GM18526 (cell line): ENCODE data around the gene EVL.

Source experiments
- POLR2A ChIP-seq: IDR thresholded peaks from 3 replicates; pipeline ENCODE4 v1.6.1; 2011; ENCODE audit not compliant: insufficient read length; ENCODE audit errors: extremely low read depth

The EVL gene, protein sequence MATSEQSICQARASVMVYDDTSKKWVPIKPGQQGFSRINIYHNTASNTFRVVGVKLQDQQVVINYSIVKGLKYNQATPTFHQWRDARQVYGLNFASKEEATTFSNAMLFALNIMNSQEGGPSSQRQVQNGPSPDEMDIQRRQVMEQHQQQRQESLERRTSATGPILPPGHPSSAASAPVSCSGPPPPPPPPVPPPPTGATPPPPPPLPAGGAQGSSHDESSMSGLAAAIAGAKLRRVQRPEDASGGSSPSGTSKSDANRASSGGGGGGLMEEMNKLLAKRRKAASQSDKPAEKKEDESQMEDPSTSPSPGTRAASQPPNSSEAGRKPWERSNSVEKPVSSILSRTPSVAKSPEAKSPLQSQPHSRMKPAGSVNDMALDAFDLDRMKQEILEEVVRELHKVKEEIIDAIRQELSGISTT

DNA sequence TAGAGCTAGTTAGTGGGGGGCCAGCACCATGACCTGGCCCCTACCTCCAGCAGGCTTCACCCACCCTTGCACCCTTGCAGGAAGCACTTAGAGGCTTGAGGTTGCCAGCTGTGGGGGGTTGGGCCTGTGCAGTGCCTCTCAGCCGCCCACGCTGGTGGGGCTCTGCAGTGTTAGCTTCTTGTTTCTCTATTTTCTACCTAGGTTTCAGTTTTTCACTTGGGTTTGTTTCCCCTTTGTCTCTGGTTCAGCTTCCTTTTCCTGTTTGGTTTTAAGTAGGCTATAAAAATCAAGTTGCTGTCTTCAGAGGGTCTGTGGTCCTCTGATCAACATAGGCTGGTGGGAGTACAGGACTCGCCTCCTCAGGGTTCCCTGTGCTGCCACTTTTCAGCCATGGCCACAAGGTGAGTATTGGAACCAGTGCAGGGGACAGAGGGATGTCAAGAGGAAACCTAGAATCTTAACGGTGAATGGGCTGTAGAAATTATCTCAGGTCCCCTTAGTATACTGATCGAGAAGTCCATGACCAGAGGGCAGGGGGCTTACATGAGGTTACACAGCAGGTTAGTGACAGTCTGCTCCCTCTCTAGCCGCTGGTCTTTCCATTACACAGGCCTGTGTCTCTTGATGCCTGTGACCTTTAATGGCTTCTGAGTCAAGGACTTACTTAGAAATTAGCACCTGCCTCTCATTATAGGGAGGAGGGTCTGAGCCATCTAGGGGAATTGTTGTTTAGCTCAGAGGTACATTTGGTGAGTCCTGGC lies at the start of gene EVL:
Gene EVL (plus strand): TSS at position 312 of the 761 bp plus-strand sequence. CDS start 79 bp downstream, at position 391.
- peak; percentile 64 for TF ChIP-seq POLR2A

DNA sequence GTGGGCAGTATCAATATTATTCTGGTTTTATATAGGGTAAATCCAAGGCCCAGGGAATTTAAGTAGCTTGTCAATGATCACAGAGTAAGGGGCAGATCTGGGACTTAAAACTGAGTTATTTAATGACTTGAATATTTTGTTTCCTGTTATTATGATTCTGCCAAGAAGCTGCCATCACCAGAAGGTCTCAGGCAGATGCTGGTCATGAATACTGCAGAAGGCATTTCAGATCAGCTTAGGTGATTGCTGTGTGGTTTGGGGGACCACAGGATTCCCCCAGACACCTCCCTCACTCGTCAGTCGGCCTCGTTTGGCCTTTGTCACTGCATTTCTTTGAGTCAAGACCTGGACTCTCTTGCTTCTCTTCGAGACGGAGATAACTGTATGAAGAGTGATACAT lies 47.7 kb upstream of the EVL start:
- TF ChIP-seq POLR2A: no peak

DNA sequence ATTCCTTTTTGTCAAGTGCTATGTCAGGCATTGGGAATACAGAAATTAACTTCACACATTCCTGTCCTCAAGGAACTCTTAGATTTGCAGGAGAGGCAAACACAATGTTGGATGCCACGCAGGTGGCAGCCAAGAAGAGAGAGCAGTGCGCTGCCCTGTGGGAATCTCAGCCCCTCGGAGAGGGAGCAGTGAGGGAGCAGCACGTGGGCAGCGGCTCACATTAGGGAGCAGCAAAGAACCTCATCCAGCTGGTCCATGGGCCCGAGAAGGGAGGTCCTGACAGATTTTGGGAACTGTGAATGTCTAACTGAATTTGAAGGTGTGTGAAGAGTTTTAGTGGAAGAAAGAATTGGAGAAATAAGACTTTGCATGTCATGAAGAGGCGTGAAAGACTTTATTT lies 47.2 kb upstream of the EVL start:
- TF ChIP-seq POLR2A: no peak

DNA sequence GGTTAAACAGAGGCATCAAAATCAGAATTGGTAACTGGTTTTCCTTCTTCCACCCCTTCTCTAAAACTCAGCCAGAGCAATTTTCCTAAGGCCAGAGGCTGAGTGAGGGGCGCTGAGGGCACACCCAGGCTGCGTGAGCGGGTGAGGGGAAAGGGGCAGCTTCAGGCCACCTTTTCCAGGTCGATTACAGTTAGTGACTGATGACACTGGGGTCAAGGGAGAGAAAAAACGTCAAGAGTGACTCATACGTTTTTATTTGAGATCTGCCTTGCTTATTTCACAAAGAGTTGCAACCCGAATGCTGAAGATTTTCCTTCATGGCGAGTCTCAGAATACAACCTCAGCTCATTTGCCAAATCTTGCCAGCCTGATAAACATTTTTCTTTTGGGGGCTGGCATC lies 46.7 kb upstream of the EVL start:
- no peak for TF ChIP-seq POLR2A

DNA sequence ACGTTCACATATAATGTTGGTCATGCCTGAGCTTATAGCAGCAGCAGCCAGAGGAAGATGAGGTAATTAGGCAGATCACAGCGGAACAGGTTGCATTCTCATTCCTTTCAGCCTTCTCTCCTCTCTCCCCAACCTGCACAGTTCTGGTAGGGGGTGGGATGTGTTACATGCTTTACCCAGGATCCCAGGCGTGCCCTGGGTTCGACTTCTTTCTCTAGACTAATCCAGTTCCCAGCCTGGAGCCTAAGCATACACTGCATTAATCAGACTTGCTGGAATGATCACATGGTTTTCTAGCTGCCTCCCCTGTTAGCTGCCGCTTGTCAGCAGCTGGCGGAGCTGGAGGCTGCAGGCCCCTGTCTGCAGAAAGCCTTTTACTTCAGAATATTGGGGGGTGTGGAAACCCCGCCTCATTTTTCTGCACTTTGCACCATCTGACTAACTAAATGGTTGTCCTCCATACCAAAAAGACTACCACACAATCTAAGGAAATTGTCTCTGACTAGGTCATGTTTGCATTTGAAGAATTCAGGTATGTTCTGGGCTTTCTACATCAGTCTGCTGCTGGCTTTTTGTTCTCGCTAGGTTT lies 46.0 kb upstream of the EVL start:
- no peak for TF ChIP-seq POLR2A

DNA sequence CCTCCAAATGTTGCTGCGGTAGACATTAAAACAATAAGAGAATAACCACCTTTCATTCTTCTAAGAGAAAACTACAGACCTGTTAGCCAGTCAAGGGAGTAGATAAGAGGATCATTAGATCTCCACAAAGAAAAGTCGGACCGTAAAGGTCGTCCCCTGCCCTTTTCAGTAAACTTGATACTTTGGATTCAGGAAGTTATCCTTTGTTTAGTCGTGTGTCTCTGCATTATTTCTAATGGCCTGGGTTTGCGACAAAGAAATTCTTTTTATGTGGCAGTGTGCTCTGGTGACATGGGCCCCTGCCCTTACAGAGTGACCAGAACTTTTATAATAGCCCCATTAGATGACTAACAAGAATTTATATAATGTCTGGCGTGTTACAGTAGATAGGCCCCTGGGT lies 44.6 kb upstream of the EVL start:
- TF ChIP-seq POLR2A: no peak

DNA sequence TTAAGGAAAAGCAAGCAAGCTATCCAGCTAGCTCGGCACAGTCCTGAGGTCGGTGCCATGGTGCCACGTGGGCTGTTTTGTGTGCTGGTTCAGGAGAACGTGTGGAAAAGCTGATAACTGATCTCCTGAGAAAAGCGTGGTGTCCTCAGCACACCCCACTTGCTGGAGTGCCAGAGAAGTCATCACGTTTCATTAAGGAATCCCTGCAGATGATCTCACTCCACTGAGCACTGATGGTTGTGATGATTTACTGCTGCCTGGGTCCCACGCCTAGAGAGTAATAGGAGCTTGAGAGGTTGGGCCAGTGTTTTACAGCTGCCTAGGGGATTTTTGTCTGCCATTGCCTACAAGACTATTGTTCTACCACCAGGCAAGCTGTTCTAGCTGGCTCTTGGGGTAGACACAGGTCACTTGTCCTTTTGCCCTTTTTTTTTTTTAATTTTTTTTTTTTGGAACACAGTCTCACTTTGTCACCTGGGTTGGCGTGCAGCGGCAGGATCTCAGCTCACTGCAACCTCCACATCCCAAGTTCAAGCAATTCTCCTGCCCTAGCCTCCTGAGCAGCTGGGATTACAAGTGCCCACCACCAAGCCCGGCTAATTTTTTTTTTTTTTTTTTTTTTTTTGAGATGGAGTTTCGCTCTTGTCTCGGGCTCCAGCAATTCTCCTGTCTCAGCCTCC lies 42.3 kb upstream of the EVL start:
- TF ChIP-seq POLR2A: no peak

DNA sequence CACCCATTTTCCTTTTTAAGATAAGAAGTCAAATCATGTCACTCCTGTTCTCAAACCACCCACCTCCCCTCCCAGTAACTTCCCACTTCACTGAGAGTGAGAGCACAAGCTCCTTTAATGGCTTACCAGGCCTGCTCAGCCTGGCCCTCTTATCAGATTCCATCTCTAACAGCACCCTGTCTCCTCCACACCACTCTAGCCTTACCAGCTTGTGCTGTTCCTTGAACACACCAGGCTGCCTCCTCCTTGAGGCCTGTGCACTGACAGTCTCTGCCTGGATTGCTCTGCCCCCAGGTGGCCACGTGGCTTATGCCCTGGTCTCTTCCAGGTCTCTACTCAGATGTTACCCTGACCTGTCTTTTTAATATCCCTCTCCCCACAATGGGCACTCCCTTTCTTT lies 40.1 kb upstream of the EVL start:
- TF ChIP-seq POLR2A: no peak

DNA sequence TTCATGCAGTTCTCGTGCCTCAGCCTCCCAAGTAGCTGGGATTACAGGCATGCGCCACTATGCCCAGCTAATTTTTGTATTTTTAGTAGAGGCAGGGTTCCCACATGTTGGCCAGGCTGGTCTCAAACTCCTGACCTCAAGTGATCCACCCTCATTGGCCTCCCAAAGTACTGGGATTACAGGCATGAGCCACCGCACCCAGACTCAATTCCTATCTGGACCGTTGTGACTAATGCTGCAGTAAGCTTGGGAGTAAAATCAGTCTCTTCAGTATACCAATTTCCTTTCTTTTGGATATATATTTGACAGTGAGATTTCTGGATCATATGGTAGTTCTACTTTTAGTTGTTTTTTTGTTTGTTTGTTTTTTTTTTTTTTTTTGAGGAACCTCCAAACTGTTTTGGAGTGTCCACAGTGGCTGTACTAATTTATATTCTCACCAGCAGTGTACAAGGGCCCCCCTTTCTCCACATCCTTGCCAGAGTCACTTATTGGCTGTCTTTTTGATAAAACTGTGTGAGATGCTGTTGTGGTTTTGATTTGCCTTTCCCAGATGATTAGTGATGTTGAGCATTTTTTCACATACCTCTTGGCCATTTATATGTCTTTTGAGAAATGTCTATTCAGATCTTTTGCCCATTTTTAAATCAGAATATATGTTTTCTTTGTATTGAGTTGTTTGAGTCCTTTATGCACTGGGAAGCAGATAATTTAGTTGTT lies 37.3 kb upstream of the EVL start:
- no peak for TF ChIP-seq POLR2A

DNA sequence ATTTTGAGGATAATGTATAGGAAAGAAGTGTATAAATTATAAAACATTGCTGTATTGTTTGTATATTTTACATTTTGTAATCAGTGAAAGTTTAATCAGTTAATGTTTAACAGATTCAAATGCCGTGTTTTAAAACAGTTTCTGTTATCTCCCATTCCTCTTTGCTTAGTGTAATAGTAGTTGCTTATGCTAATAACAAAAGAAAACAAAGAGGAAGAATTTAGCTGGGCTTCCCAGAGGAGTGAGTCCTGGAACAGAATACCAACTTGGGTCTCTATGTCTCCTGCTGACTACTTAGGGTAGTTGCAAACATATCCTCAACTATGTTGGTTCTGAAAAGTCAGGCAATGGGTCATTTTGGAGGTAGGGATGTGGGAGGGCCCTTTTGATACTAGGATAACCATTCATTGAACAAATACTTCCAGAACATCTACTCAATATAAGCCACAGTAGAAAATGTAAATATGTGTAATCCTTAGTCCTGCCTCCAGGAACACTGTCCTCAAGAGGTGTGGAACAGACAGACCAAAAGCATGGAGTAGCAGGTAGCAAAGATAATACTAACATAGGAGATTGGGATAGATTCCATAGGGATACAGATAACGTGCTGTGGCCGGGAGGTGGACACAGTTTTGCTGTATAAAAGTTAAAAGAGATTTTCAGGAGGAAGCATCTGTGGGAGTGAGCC lies 36.1 kb upstream of the EVL start:
- no peak for TF ChIP-seq POLR2A

DNA sequence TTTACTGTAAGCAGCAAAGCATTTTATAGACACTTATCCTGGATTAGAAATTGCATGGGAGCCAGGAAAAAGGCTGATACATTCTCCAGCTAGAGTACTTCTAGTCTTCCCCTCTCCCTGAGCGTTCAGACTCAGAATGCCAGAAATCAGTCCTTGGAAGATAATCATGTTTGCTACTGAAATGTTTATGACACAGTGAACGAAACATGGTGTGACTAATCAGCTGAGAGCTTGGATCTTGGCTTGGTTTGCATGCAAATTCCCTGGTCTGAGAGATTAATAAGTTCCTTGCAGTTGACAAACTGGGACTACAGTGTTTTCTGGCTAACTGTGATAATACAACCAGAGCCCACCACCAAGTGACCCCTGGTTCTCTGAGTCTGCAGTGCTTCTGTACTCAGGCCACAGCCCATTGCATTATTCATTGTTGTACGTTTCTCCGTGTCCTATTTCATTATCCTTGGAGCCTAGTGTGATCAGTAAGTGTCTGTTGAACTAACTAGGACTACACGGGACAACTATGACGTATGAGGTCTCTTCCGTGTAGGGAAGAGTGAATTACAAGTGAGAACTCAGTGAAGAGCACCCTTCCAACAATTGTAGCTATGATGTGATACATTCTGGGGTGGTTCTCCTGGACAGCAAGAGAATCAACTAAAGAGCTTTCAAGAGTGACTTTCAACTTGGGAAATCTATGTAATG lies 34.6 kb upstream of the EVL start:
- TF ChIP-seq POLR2A: no peak

DNA sequence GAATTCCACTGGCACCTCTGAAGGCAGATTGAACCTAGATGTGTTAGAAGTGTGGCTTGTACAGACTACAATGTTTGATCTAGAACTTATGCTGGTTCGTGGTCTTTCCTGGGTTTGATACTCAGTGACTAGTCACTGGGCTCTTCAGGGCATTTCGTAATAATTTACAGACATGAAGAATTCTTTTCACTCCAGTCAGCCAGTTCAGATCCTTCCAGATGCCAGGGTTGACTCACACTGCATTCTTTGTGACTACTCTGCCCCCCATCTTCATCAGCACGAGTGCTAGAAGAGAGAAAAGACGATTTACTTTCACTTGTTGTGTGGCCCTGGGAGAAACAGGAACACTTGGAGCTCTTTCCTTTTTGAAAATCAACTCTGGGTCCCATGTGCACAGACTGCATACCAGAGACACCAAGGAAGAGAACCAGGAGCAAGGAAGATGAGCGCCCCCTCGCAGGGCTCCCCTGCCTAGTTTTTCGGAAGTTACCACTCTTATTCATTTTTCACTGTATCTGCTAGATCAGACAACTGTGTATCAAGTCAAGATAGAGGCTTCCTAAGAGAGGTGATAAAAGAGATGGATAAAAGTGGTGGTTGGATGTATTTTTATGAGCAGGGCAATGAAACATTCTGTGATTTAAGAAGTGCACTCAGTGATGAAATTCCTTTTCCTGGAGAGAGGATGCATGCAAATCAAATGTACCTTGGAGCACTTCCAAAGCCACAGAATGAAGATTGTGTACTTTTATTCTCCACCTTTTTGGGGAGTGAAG lies 33.5 kb upstream of the EVL start:
- no peak for TF ChIP-seq POLR2A

DNA sequence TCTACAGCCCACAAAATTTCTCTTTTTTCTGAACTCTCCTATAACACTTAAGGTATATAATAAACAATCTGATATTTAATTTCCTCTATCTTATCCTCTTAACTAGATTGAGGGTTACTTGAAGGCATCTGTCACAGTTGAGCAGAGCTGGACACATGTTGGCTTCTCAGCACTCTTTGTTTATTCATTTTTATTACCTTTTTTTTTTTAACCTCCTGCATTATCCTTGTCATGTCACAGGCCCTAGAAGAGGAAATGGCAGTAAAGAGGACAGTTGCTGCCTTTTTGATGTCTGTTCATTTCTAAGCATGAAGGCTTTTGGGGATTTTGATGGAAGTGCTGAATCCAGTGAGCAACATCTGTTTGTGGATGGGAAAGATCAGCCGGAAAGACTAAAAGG lies 32.5 kb upstream of the EVL start:
- TF ChIP-seq POLR2A: no peak
